ENCODE data around the gene CTNNA3.

Gene CTNNA3

DNA sequence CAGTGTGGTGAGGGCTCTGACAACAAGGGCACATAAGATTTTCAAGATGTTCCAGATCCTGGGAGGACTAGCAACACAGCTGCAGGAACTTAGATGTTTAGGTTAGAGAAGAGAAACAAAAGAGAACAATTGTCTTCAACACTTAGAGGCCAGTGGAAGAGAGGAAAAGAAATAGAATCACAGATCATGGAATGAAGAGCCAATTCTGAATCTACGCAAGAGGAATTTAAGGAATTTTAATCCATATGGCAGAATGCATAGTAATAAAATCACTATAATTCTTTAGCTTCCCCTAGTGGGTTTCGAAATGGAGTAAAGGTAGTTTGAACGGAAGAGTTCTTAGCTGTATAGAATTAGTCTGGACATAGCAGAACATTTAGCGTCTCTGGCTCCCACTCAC lies 884.8 kb downstream of the CTNNA3 start:
- no peak for DNase-seq (ENCODE audit: low read depth)

DNA sequence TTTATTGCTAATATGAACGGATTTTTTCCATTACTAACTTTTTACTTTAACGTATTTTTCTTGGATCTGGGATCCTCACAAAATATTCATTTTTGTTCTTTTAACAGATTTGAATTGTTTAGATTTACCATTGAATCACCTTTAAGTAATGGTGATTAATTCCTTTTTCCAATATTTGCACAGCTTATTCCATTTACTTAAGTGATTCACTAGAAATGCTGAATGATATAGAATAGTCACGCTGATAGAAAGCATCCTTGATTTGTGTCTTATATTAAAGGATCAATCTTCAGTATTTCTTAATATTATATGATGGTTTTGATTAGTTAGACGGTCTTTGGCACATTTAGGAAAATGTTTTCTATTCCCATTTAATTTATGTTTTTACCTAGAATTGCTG lies 886.6 kb downstream of the CTNNA3 start:
- DNase-seq (ENCODE audit: low read depth), result no peak

- DNase-seq (ENCODE audit: low read depth), result peak; percentile 35
Measured at GRCh38 chr10:66805612-66806011, 890.4 kb downstream of the CTNNA3 start.

- DNase-seq (ENCODE audit: low read depth), result peak; percentile 35
Measured at GRCh38 chr10:66804962-66805361, 891.0 kb downstream of the CTNNA3 start.

DNA sequence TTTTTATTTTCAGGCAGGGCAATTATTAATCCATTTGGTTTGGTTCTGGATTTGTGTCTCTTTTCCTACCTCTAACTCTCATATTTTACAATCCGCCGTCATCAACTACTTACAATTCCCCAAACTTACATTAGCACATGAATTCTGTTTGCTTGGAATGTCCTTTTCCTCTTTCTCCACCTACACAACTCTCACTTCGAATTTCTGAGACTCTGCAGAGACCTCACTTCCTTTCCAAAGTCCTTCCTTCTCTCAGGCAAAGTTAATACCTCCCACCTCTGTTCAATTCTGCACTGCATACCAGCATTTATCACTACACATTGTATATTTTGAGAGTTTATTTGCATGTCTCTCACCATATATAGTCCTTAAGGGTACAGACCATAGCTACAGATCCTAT lies 892.8 kb downstream of the CTNNA3 start:
- no peak for DNase-seq (ENCODE audit: low read depth)

GRCh38 chr10:66799474-66799873 lies 896.5 kb downstream of the CTNNA3 start:
- DNase-seq (ENCODE audit: low read depth), result no peak

DNA sequence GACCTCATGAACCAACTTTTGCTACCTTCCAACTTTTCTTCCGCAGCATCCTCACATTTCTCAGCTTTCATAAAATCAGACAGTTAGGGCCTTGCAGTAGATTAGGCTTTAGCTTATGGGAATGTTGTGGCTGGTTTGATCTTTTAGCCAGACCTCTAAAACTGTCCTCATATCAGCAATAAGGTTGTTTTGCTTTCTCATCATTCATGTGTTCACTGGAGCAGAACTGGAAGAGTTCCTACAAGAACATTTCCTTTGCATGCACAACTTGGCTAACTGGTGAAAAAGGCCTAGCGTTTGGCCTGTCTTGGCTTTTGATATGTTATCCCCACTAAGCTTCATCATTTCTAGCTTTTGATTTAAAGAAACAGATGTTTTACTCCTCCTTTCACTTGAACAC lies 900.1 kb downstream of the CTNNA3 start:
- DNase-seq (ENCODE audit: low read depth), result no peak

- DNase-seq (ENCODE audit: low read depth), result no peak
Measured at GRCh38 chr10:66792441-66792840, 903.6 kb downstream of the CTNNA3 start.

- DNase-seq (ENCODE audit: low read depth), result no peak
Measured at GRCh38 chr10:66788178-66788987, 907.6 kb downstream of the CTNNA3 start.

- no peak for DNase-seq (ENCODE audit: low read depth)
Measured at GRCh38 chr10:66786709-66787108, 909.3 kb downstream of the CTNNA3 start.

DNA sequence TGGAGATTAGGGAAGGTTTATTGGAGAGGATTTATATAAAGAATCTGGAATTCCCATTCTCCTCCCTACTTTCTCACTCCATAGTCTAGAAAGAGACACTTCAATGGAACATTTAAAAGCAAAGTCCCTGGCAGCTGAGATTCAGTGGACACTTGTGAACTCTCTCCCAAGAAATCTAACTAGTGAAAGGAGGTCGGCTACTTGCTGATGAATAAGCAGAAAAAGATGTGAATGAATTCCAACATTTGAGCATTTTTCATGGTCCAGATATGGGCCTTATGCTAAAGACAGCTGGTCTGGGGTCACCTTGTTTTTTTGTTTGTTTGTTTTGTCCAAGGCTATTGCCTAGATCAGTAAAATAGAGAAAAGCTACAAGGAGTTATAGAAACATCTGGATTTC lies 911.2 kb downstream of the CTNNA3 start:
- peak; percentile 38 for DNase-seq (ENCODE audit: low read depth)

GRCh38 chr10:66783316-66783715 lies 912.7 kb downstream of the CTNNA3 start:
- peak; percentile 67 for DNase-seq (ENCODE audit: low read depth)

GRCh38 chr10:66782776-66783175 lies 913.2 kb downstream of the CTNNA3 start:
- DNase-seq (ENCODE audit: low read depth), result peak; percentile 42

DNA sequence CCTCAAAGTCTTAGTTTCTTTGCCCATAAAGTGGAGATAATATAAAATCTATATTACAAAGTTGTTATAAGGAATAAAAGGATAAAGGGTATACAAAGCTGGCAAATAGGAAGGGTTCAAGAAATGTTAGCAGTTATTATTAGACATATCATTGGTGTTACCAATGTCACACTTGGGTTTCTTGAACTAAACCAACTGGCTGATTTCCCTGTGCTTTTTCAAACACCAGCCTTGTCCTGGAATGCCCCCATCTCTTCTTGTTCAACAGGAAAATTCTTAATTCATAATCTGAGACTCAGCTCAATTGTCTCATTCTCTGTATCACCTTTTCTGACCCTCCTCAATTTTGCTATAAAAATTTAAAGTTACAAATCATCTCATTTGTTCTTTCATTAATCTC lies 913.9 kb downstream of the CTNNA3 start:
- DNase-seq (ENCODE audit: low read depth), result no peak

DNA sequence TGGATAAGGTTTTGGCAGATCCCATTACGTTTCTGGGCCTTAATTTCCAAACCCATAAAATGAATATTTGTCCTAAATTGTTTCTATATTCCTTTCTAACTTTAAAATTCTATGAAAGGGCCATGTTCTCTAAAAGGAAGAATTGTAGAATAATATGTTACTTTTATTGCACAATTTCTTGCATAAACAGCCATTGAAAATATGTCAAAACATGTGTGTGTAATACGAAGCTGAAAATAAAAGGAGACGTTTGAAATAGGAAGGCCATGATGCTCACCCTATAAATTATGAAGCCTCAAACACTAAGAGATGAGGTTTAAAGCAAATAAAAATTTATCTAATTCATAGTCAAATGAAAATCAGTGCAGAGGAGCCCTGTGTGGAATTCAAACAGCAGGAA lies 915.2 kb downstream of the CTNNA3 start:
- no peak for DNase-seq (ENCODE audit: low read depth)

- DNase-seq (ENCODE audit: low read depth), result no peak
Measured at GRCh38 chr10:66778351-66778750, 917.6 kb downstream of the CTNNA3 start.

DNA sequence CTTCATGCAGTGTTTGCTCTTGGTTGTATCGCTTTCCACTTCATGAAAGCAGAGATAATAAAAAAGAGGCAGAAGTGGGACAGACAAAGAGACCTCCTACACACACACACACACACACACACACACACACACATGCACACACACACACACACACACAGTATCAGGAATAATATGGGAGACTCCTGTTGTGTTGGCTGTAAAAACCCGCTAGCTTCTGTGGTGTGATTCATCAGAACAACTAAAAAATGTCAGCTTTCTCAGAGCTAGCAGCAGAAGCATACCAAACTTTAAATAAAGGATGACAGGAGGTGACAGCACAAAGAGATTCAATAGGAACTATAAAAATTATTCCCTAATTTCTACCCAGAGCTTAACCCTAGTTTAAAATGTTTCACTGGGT lies 918.3 kb downstream of the CTNNA3 start:
- DNase-seq (ENCODE audit: low read depth), result peak; percentile 19

- no peak for DNase-seq (ENCODE audit: low read depth)
Measured at GRCh38 chr10:66773472-66773817, 922.5 kb downstream of the CTNNA3 start.

DNA sequence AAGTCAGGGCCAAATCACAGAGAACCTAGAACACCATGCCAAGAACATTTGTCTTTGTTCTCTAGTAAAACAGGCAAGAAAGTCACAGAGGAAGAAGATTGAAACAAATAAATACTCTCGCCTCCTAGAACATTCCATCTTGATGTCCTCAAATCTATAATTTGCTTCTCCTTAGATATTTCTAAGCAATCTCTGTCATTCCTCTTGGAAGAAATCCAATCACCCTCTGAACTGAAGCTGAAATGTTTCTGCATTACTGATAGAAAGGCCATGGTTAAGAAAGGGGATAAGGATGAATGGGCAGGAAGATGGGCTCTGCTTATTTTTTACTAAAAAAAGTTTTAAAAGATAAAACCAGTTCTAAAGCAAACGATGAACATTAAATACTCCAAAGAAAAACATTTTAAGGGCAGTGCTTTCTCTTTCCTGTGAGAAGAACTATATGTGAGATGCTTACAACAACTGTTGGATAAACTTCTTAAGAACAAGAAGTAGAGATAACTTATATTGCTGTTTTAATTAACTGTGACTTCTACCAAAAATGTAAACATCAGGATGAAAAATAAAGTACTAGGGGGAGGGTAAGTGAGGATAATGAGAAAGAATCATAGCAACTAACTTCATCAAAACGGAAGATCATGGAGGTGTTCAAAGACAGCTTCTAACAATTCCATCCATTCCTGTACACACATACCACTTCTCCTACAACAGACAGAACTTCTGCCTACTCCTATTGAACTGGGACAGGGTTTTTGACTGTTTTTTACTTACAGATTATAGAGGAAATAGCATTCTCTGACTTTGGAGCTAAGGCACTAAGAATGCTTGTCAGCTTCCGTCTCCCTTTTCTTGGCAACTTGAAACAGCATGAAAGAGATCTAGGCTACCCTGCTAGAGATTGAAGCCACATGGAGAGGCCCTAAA lies 923.2 kb downstream of the CTNNA3 start:
- peak; percentile 58 for DNase-seq (ENCODE audit: low read depth)

DNA sequence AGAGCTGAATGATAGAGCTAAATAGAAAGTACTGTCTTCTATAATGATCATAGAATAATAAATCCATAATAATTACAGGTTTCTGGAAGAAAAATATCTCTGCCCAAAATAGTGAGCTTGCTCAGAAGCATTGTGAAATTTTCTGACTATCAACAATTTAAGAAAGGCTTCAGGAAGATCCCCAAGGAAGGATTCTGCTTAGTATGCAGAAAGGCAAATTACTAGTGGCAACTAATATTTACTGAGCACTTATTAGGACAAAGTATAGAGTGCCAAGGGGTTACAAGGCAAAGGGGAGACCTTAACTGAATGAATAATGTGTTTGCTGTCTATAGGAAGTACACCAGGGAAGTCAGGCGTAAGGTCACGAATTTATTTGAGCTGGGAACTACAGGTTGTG lies 928.3 kb downstream of the CTNNA3 start:
- no peak for DNase-seq (ENCODE audit: low read depth)

DNA sequence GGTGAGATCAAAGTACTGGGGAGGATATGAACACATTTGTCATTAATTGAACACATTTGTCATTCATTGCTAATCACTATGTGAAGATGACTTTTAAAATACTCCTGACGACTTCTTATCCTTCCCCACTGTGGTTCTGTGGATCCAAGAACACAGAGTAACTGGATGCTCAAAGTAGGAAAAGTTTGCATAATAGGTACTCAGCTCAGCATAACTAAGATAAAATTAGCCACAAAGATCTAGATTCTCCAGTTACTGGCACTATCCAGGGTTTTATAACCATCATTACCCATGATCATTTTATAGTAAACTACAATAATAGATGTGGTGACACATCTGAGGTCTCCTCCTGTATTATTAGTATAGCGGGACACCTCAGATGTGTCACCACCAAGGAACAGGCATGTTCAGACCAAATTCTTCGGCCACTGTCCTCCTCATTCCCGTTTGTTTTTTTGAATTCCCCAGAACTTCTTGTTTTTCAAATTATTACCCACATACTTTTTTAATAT lies 933.7 kb downstream of the CTNNA3 start:
- DNase-seq (ENCODE audit: low read depth), result no peak

DNA sequence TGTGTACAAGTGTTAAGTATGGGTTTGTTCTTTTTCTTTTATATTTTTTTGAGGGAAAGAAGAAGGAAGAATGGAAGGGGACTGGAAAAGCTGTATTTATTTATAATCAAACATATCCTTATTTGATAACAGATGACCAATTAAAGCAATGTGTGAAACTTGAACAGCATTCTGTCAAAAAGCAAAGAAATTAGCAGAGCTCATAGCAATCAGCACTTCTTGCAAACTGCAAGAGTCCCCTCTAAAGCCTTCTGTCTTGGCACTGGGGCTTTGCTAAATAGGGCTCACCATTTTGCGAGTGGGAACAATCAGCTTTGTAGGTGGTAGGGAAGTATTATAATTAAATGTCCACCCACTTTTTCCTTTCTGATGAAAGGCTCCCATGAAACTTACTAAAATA lies 935.1 kb downstream of the CTNNA3 start:
- DNase-seq (ENCODE audit: low read depth), result no peak

GRCh38 chr10:66755474-66755873 lies 940.5 kb downstream of the CTNNA3 start:
- DNase-seq (ENCODE audit: low read depth), result no peak

All from iris pigment epithelial cell (primary cell).